Adipocyte (in vitro differentiated cells): ENCODE results near the gene ERRFI1.
"Not testable (repeated sequence)": the region's sequence is repeated elsewhere in the genome, so short reads cannot be mapped to it uniquely, and the experiment has no call there.

Experiments used
- DNase-seq: peaks from one replicate; pipeline ENCODE4 v3.0.0-alpha.2; 2015; ENCODE audit warnings: low read depth
- H3K27me3 ChIP-seq: replicated peaks from 2 replicates; pipeline ENCODE4 v1.7.0; 2013; ENCODE audit warnings: mild to moderate bottlenecking, low read length, moderate library complexity; ENCODE audit not compliant: control insufficient read depth, insufficient read depth
- H3K36me3 ChIP-seq: 2 replicates; pipeline ENCODE4 v1.7.0; 2013; ENCODE audit warnings: low read length, mild to moderate bottlenecking, moderate library complexity; ENCODE audit not compliant: control insufficient read depth, insufficient read depth, severe bottlenecking
- H3K4me1 ChIP-seq: 2 replicates; pipeline ENCODE4 v1.7.0; 2013; ENCODE audit warnings: mild to moderate bottlenecking, low read length, moderate library complexity; ENCODE audit not compliant: control insufficient read depth, insufficient read depth
- H3K4me3 ChIP-seq: 2 replicates; pipeline ENCODE4 v1.7.0; 2013; ENCODE audit warnings: mild to moderate bottlenecking, low read length, moderate library complexity
- H3K9ac ChIP-seq: 2 replicates; pipeline ENCODE4 v1.7.0; 2013; ENCODE audit warnings: mild to moderate bottlenecking, low read length, moderate library complexity
- H3K9me3 ChIP-seq: 2 replicates; pipeline ENCODE4 v1.7.0; 2013; ENCODE audit warnings: mild to moderate bottlenecking, low read length, moderate library complexity; ENCODE audit not compliant: control insufficient read depth

Gene ERRFI1

GRCh38 chr1:8026153-8026975 is at the start of gene ERRFI1:
TSS of gene ERRFI1 (minus strand) at chr1:8026309. CDS start at chr1:8015619, 10,690 bp downstream.
- H3K9me3 ChIP-seq, result no peaks in the 10 kb centered on the region
- peak within 1 kb of the TSS; percentile 92 for H3K9ac ChIP-seq
- H3K36me3 ChIP-seq, result peaks cover 3% of the 10 kb centered on the region
- peak; percentile 97 for DNase-seq
- H3K27me3 ChIP-seq, result no peaks in the 10 kb centered on the region
- peaks cover 52% of the 10 kb centered on the region for H3K4me1 ChIP-seq
- peak within 1 kb of the TSS; percentile 97 for H3K4me3 ChIP-seq

- H3K9me3 ChIP-seq, result no peaks in the 10 kb centered on the region
Measured at GRCh38 chr1:8075511-8076051, 49.5 kb upstream of the ERRFI1 start.

GRCh38 chr1:8073112-8073855 is 47.2 kb upstream of the ERRFI1 start:
- Histone ChIP-seq H3K9me3 (no peaks in the 10 kb centered on the region), H3K27me3 (no peaks in the 10 kb centered on the region), H3K9ac (no peak overlapping the region), H3K4me1 (peaks cover 38% of the 10 kb centered on the region), H3K4me3 (no peak overlapping the region), H3K36me3 (no peaks in the 10 kb centered on the region)
- DNase-seq, result no peak

More at GRCh38 chr1:8075511-8076051, 49.5 kb upstream of the ERRFI1 start:
- peaks cover 38% of the 10 kb centered on the region for H3K4me1 ChIP-seq
- no peak overlapping the region for H3K4me3 ChIP-seq
- no peaks in the 10 kb centered on the region for H3K36me3 ChIP-seq
- no peak overlapping the region for H3K9ac ChIP-seq
- peak; percentile 43 for DNase-seq
- no peaks in the 10 kb centered on the region for H3K27me3 ChIP-seq

GRCh38 chr1:8070381-8070811 is 44.3 kb upstream of the ERRFI1 start:
- Histone ChIP-seq H3K27me3 (no peaks in the 10 kb centered on the region), H3K4me3 (no peak overlapping the region), H3K4me1 (peaks cover 18% of the 10 kb centered on the region), H3K9ac (no peak overlapping the region), H3K36me3 (no peaks in the 10 kb centered on the region), H3K9me3 (no peaks in the 10 kb centered on the region)
- no peak for DNase-seq

- H3K36me3 ChIP-seq, DNase-seq, H3K9ac ChIP-seq, H3K4me3 ChIP-seq, H3K27me3 ChIP-seq, H3K9me3 ChIP-seq: not testable (repeated sequence)
- peaks cover 17% of the 10 kb centered on the region for H3K4me1 ChIP-seq
Measured at GRCh38 chr1:8069614-8070320, 43.7 kb upstream of the ERRFI1 start.

- Histone ChIP-seq H3K36me3 (no peaks in the 10 kb centered on the region), H3K9me3 (no peaks in the 10 kb centered on the region), H3K4me3 (no peak overlapping the region), H3K9ac (no peak overlapping the region), H3K27me3 (no peaks in the 10 kb centered on the region), H3K4me1 (peaks cover 12% of the 10 kb centered on the region)
- no peak for DNase-seq
Measured at GRCh38 chr1:8065369-8065768, 39.3 kb upstream of the ERRFI1 start.

- Histone ChIP-seq H3K4me1 (peaks cover 21% of the 10 kb centered on the region), H3K36me3 (no peaks in the 10 kb centered on the region), H3K9me3 (no peaks in the 10 kb centered on the region), H3K4me3 (no peak overlapping the region), H3K27me3 (no peaks in the 10 kb centered on the region), H3K9ac (no peak overlapping the region)
- no peak for DNase-seq
Measured at GRCh38 chr1:8063298-8064036, 37.4 kb upstream of the ERRFI1 start.

GRCh38 chr1:8062861-8063260 is 36.8 kb upstream of the ERRFI1 start:
- Histone ChIP-seq H3K36me3 (no peaks in the 10 kb centered on the region), H3K4me3 (no peak overlapping the region), H3K4me1 (peaks cover 23% of the 10 kb centered on the region), H3K9ac (no peak overlapping the region), H3K27me3 (no peaks in the 10 kb centered on the region), H3K9me3 (no peaks in the 10 kb centered on the region)
- DNase-seq, result no peak

- no peaks in the 10 kb centered on the region for H3K36me3 ChIP-seq
- no peaks in the 10 kb centered on the region for H3K9me3 ChIP-seq
- H3K4me1 ChIP-seq, result peaks cover 23% of the 10 kb centered on the region
- peak; percentile 42 for DNase-seq
- H3K9ac ChIP-seq, result peak overlapping the region; percentile 66
- no peaks in the 10 kb centered on the region for H3K27me3 ChIP-seq
- H3K4me3 ChIP-seq, result peak overlapping the region; percentile 33
Measured at GRCh38 chr1:8061673-8062386, 35.7 kb upstream of the ERRFI1 start.

GRCh38 chr1:8061210-8061609 is 35.1 kb upstream of the ERRFI1 start:
- H3K36me3 ChIP-seq, result no peaks in the 10 kb centered on the region
- no peaks in the 10 kb centered on the region for H3K9me3 ChIP-seq
- peak; percentile 92 for DNase-seq
- peak overlapping the region; percentile 66 for H3K9ac ChIP-seq
- H3K4me3 ChIP-seq, result peak overlapping the region; percentile 33
- peaks cover 25% of the 10 kb centered on the region for H3K4me1 ChIP-seq
- no peaks in the 10 kb centered on the region for H3K27me3 ChIP-seq
